Fibroblast of the aortic adventitia (primary cell): ENCODE data around the gene VTI1A. TPM values are rescaled to one million over a fixed set of nuclear protein-coding genes. Genes with fewer than 3 reads are reported as not detected.

Source experiments
- DNase-seq: peaks from one replicate; pipeline ENCODE4 v3.0.0-alpha.2; 2010; ENCODE audit warnings: low read depth
- H3K4me3 ChIP-seq: 2 replicates; pipeline ENCODE4 v1.5.1; 2011; ENCODE audit warnings: low read depth, mild to moderate bottlenecking, control low read depth, low read length, moderate library complexity
- total RNA-seq: library from RNA; depleted of rRNA; stranded (reverse); fragments of >200 nt; gene quantifications from 2 replicates; pipeline ENCODE4 v1.2.3, GENCODE V29; 2012; ENCODE audit warnings: low replicate concordance
- TF ChIP-seq, protein P1 (sequence below): IDR thresholded peaks from 2 replicates; pipeline ENCODE4 v1.5.1; 2011; ENCODE audit warnings: mild to moderate bottlenecking, low read length, control low read depth, inconsistent platforms; ENCODE audit not compliant: insufficient read depth

Gene VTI1A
- total RNA-seq, 1 donor: 44.5 TPM

DNA sequence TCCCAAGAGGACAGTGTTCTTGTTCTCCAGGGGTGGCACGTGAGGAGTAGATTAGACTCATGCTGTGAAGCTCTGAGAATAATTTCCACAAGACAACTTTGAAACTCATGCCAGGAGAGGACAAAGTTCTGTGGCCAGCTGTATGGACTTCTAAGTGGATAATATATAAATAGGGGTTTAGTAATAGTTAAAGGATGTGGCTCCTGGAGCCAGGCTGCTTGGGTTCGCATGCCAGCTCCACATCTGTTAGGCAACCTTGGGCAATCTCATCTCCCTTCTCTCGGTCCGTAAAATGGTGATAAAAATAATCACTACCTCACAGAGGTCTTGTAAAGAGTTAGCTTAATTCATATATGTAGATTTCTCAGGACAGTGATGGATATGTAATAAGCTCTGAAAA, 37.3 kb upstream of the VTI1A start:
- H3K4me3 ChIP-seq: no peak overlapping the region
- TF ChIP-seq, protein P1, sequence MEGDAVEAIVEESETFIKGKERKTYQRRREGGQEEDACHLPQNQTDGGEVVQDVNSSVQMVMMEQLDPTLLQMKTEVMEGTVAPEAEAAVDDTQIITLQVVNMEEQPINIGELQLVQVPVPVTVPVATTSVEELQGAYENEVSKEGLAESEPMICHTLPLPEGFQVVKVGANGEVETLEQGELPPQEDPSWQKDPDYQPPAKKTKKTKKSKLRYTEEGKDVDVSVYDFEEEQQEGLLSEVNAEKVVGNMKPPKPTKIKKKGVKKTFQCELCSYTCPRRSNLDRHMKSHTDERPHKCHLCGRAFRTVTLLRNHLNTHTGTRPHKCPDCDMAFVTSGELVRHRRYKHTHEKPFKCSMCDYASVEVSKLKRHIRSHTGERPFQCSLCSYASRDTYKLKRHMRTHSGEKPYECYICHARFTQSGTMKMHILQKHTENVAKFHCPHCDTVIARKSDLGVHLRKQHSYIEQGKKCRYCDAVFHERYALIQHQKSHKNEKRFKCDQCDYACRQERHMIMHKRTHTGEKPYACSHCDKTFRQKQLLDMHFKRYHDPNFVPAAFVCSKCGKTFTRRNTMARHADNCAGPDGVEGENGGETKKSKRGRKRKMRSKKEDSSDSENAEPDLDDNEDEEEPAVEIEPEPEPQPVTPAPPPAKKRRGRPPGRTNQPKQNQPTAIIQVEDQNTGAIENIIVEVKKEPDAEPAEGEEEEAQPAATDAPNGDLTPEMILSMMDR: no peak
- DNase-seq: no peak

DNA sequence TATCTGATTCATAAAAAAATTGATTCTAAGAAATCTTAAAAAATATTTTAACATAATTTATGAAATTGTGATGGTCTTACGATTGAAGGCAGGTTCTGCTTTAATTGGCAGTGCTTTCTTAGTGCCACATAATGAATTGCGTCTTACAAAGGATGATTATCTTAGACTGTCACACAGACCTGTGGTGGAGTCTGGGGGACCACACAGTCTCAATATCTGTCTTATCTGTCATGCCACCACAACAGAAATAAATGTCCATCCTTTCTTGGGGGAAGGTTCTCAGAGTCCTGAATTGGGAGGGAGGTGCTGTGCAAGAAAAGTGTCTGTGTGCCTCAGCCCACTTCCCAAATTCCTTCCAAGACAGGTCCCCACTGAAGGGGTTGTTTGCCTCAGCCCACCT, 34.3 kb upstream of the VTI1A start:
- DNase-seq: no peak
- H3K4me3 ChIP-seq: no peak overlapping the region
- TF ChIP-seq, protein P1: no peak

DNA sequence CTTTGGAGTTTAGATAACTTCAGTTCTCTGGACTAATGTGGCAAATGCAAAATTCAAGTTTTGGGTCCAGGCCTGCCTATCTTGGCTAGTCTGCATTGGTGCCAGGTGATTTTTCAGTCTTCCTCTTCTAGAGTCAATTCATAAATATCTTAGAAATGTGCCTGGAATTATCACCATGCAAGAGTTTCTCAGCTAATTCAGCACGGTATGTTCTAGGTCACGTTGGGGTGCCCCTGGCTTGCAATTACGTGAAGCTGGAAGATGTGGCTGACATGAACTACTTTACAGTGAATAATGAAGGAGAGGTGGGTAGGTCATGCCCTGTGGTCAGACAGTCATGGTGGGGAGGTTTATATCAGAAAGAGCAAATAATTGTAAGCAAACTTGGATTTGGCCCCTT, 25.3 kb upstream of the VTI1A start:
- no peak for DNase-seq
- TF ChIP-seq, protein P1: no peak
- H3K4me3 ChIP-seq: no peak overlapping the region

DNA sequence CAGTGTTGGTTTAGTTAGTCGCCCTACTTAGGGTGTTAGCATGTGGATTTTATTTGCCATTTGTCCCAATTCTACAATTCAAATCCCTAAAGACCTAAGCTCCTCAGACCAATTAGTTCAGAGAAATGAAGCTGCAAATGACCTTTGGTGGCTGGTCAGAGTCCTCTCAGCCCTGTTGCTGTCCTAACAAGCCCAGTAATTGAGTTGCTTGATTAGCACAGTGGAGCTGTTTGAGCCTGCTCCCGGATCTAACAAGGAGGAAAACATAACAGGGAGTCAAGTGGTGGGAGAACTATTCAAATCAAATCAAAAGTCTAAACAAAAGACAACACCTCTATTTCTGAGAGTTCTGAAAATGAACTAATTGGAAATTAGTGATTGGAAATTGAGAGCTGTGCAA, 22.4 kb upstream of the VTI1A start:
- H3K4me3 ChIP-seq: no peak overlapping the region
- DNase-seq: no peak
- TF ChIP-seq, protein P1: no peak

DNA sequence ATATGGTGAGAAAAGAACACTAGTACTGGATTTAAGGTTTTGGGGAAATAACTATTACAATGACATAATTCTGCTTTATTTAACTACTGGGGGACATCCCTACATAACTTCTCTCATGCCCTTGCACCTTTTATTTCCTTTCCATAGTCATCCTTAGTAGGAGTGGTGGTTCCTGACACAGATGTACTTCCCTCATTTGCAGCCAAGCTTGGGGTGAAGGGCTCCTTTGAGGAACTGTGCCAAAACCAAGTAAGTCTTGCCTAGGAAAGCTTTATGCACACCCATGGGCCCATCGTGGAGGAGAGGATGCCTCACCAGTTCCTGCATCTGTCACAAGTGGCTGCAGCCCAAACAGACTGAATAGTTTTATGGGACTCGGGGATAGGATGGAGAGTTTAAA, 20.9 kb upstream of the VTI1A start:
- TF ChIP-seq, protein P1: no peak
- no peak overlapping the region for H3K4me3 ChIP-seq
- no peak for DNase-seq

DNA sequence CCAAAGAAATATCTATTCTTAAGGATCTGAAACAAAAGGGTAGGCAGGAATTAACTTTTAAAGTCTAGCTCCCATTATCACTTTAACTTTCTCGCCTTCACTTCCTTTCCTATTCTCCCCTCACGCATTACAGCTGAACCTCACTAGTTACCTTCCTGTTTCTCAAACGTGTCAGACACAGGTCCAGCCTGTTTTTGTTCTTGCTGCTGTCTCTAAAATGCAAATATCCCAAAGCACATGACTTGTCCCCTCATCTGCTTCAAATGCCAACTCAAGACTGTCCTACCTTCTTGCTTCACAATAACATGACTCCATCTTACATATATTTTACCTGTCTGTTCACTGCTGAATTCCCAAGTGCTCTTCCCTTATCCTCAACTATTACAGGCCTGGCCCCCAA, 17.9 kb upstream of the VTI1A start:
- no peak for DNase-seq
- TF ChIP-seq, protein P1: no peak
- H3K4me3 ChIP-seq: no peak overlapping the region

DNA sequence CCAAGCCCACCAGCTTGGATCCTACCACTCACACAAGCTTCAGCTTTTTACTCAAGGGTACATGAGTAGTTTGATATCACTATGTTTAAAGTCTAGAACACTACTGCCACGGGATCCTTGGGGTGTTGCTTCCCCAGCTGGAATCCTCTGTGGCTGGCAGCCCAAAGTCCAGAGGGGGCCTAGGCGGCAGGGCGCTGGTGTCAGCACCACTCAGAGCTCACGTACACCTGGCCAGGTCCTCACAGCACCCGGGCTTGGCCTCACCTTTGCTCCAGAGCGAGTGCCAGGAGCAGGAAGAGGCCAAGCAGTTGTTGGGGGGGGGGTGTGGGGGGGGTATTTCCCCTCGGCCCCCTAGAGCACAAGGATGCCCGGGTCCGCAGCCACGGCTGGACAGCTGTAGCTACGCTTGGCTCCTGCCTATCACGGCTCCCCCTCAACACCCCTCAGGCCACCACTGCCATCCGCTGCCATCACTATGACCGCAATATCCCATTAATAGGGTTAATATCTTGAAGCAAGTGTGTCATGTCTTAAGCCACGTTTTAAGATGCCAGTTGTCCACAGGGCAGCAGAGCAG, 17.3 kb upstream of the VTI1A start:
- no peak for DNase-seq

More for the DNA sequence above, 17.3 kb upstream of the VTI1A start:
- H3K4me3 ChIP-seq: no peak overlapping the region
- TF ChIP-seq, protein P1: no peak
